ENCODE data around the gene KRT34.
A peak's percentile ranks its signal among the peaks of the same experiment; 100 is the strongest.
"Not testable (repeated sequence)": the region's sequence is repeated elsewhere in the genome, so short reads cannot be mapped to it uniquely, and the experiment has no call there.

Gene KRT34

GRCh38 chr17:41366070-41366469, 16.0 kb downstream of the KRT34 start:
- no peak for DNase-seq (ENCODE audit: low spot score)

- no peak for DNase-seq (ENCODE audit: low spot score)
Observed at GRCh38 chr17:41363881-41364280, 18.2 kb downstream of the KRT34 start.

- no peak for DNase-seq (ENCODE audit: low spot score)
Observed at GRCh38 chr17:41360296-41360995, 21.7 kb downstream of the KRT34 start.

GRCh38 chr17:41354536-41354935, 27.6 kb downstream of the KRT34 start:
- DNase-seq (ENCODE audit: low spot score): no peak

GRCh38 chr17:41352597-41353366, 29.3 kb downstream of the KRT34 start:
- no peak for DNase-seq (ENCODE audit: low spot score)

- DNase-seq (ENCODE audit: low spot score): no peak
Observed at GRCh38 chr17:41351177-41351576, 30.9 kb downstream of the KRT34 start.

GRCh38 chr17:41350381-41350878, 31.7 kb downstream of the KRT34 start, which contains the start of gene KRT33A:
Gene KRT33A (minus strand): TSS chr17:41350828. CDS start chr17:41350767, 61 bp downstream.
- not testable (repeated sequence) for DNase-seq (ENCODE audit: low spot score)

GRCh38 chr17:41347869-41348760, 34.0 kb downstream of the KRT34 start:
- DNase-seq (ENCODE audit: low spot score): peak; percentile 41

- not testable (repeated sequence) for DNase-seq (ENCODE audit: low spot score)
Observed at GRCh38 chr17:41346421-41346820, 35.7 kb downstream of the KRT34 start.

GRCh38 chr17:41345992-41346391, 36.1 kb downstream of the KRT34 start:
- no peak for DNase-seq (ENCODE audit: low spot score)

- no peak for DNase-seq (ENCODE audit: low spot score)
Observed at GRCh38 chr17:41343029-41343428, 39.1 kb downstream of the KRT34 start.

- no peak for DNase-seq (ENCODE audit: low spot score)
Observed at GRCh38 chr17:41340934-41341861, 40.9 kb downstream of the KRT34 start.

GRCh38 chr17:41340494-41340893, 41.6 kb downstream of the KRT34 start:
- no peak for DNase-seq (ENCODE audit: low spot score)

GRCh38 chr17:41339571-41340172, 42.4 kb downstream of the KRT34 start:
- no peak for DNase-seq (ENCODE audit: low spot score)

GRCh38 chr17:41338961-41339485, 43.1 kb downstream of the KRT34 start:
- DNase-seq (ENCODE audit: low spot score): no peak

- no peak for DNase-seq (ENCODE audit: low spot score)
Observed at GRCh38 chr17:41335747-41336146, 46.4 kb downstream of the KRT34 start.

- DNase-seq (ENCODE audit: low spot score): no peak
Observed at GRCh38 chr17:41334385-41335305, 47.5 kb downstream of the KRT34 start.

- no peak for DNase-seq (ENCODE audit: low spot score)
Observed at GRCh38 chr17:41333836-41334235, 48.3 kb downstream of the KRT34 start.

- DNase-seq (ENCODE audit: low spot score): no peak
Observed at GRCh38 chr17:41333098-41333497, 49.0 kb downstream of the KRT34 start.
